Measurements from ENCODE around the gene PEDS1.
"Not testable (repeated sequence)": the region's sequence is repeated elsewhere in the genome, so short reads cannot be mapped to it uniquely, and the experiment has no call there.

PEDS1 gene

GRCh38 chr20:50136822-50137599 lies 16.5 kb downstream of the PEDS1 start:
- no peak for DNase-seq

GRCh38 chr20:50135157-50135556 lies 18.4 kb downstream of the PEDS1 start:
- DNase-seq, result not testable (repeated sequence)

GRCh38 chr20:50133474-50134217 lies 19.9 kb downstream of the PEDS1 start:
- DNase-seq, result no peak

GRCh38 chr20:50133041-50133440 lies 20.5 kb downstream of the PEDS1 start:
- DNase-seq, result no peak

- no peak for DNase-seq
Measured at GRCh38 chr20:50130995-50131394, 22.5 kb downstream of the PEDS1 start.

- no peak for DNase-seq
Measured at GRCh38 chr20:50130356-50130723, 23.2 kb downstream of the PEDS1 start.

GRCh38 chr20:50129662-50130355 lies 23.7 kb downstream of the PEDS1 start:
- no peak for DNase-seq

- DNase-seq, result no peak
Measured at GRCh38 chr20:50128520-50128905, 25.0 kb downstream of the PEDS1 start.

- DNase-seq, result no peak
Measured at GRCh38 chr20:50127587-50128519, 25.7 kb downstream of the PEDS1 start.

- no peak for DNase-seq
Measured at GRCh38 chr20:50126662-50127061, 26.9 kb downstream of the PEDS1 start.

GRCh38 chr20:50125279-50125678 lies 28.2 kb downstream of the PEDS1 start:
- no peak for DNase-seq

- DNase-seq, result no peak
Measured at GRCh38 chr20:50124496-50124895, 29.0 kb downstream of the PEDS1 start.

- no peak for DNase-seq
Measured at GRCh38 chr20:50123418-50123817, 30.1 kb downstream of the PEDS1 start.

- DNase-seq, result no peak
Measured at GRCh38 chr20:50122763-50123162, 30.8 kb downstream of the PEDS1 start.

GRCh38 chr20:50121858-50122271 lies 31.7 kb downstream of the PEDS1 start:
- DNase-seq, result no peak

GRCh38 chr20:50120935-50121693 lies 32.4 kb downstream of the PEDS1 start:
- DNase-seq, result peak in 46 of 56 donors; percentile 11 to 77 (median 45)

GRCh38 chr20:50118203-50118602 lies 35.3 kb downstream of the PEDS1 start:
- DNase-seq, result no peak

- DNase-seq, result no peak
Measured at GRCh38 chr20:50116368-50116999, 37.0 kb downstream of the PEDS1 start.

- peak; percentile 68 to 99 (median 93) for DNase-seq
Measured at GRCh38 chr20:50115591-50116367, 37.7 kb downstream of the PEDS1 start.
